SK-N-SH (cell line): Measurements from ENCODE around the gene WASHC1. TPM values are rescaled to one million over a fixed set of nuclear protein-coding genes. Genes with fewer than 3 reads are reported as not detected.
"Not testable (repeated sequence)": the region's sequence is repeated elsewhere in the genome, so short reads cannot be mapped to it uniquely, and the experiment has no call there.

Experiments used
- CTCF ChIA-PET: fragments of 300-600, 350-600 bp; formaldehyde crosslinking; extraction: SDS; loops from one replicate; lab custom pipeline; 2021; lab: Yijun Ruan, JAX
- POLR2A ChIA-PET: fragments of 350-600 bp; sonication (Branson Sonifier 250); formaldehyde crosslinking; extraction: SDS; loops from one replicate; lab custom pipeline; 2020; ENCODE audit warnings: antibody characterized with exemption, inconsistent platforms; lab: Yijun Ruan, JAX
- DNase-seq: peaks from one replicate; pipeline ENCODE4 v3.0.0; 2012
- H2AFZ ChIP-seq: fragments of 200-600 bp; sonication (generic); 2 replicates; pipeline ENCODE4 v1.8.1; 2016; ENCODE audit warnings: antibody characterized with exemption, mild to moderate bottlenecking, low read depth
- H3F3A ChIP-seq: fragments of 200-600 bp; sonication (generic); replicated peaks from 2 replicates; pipeline ENCODE3; 2016; ENCODE audit warnings: antibody characterized with exemption, mild to moderate bottlenecking; ENCODE audit not compliant: insufficient read depth
- H3K27ac ChIP-seq, 2 experiments: fragments of 200-500 bp in 1 of 2; fragments of 200-600 bp in 1 of 2; sonication (Bioruptor generic) in 1 of 2; sonication (generic), shearing (Covaris generic) in 1 of 2; 2 replicates each; pipeline versions ENCODE4 v1.5.1 to v1.6.1; 2014 to 2016; ENCODE audit warnings: low read depth in 2 of 2, inconsistent platforms in 1 of 2, low read length in 1 of 2, mild to moderate bottlenecking in 1 of 2, mixed read lengths in 1 of 2
- H3K27me3 ChIP-seq: fragments of 200-600 bp; sonication (generic), shearing (Covaris generic); 2 replicates; pipeline ENCODE4 v1.6.1; 2016; ENCODE audit warnings: mixed run types; ENCODE audit not compliant: insufficient read depth
- H3K36me3 ChIP-seq, 2 experiments: fragments of 200-500 bp in 1 of 2; fragments of 200-600 bp in 1 of 2; sonication (Bioruptor generic) in 1 of 2; sonication (generic) in 1 of 2; replicated peaks in 1 of 2; 2 replicates each; pipeline versions ENCODE3 to v1.5.1; 2014 to 2016; ENCODE audit warnings: low read length in 1 of 2, mild to moderate bottlenecking in 1 of 2; ENCODE audit not compliant: insufficient read depth in 2 of 2, control insufficient read depth in 1 of 2
- H3K4me1 ChIP-seq, 2 experiments: fragments of 200-500 bp in 1 of 2; fragments of 200-600 bp in 1 of 2; sonication (Bioruptor generic) in 1 of 2; sonication (generic), shearing (Covaris generic) in 1 of 2; 2 replicates each; pipeline versions ENCODE4 v1.5.1 to v1.6.1; 2014 to 2016; ENCODE audit warnings: low read depth in 1 of 2, low read length in 1 of 2, mixed run types in 1 of 2; ENCODE audit not compliant: insufficient read depth in 2 of 2, control insufficient read depth in 1 of 2
- H3K4me2 ChIP-seq: fragments of 200-600 bp; sonication (generic), shearing (Covaris generic); 2 replicates; pipeline ENCODE4 v1.6.1; 2017; ENCODE audit warnings: mixed run types
- H3K4me3 ChIP-seq, 2 experiments: fragments of 200-500 bp in 1 of 2; fragments of 200-600 bp in 1 of 2; sonication (Bioruptor generic) in 1 of 2; sonication (generic), shearing (Covaris generic) in 1 of 2; 2 replicates each; pipeline versions ENCODE4 v1.5.1 to v1.8.1; 2014 to 2016; ENCODE audit warnings: low read depth in 2 of 2, inconsistent platforms in 1 of 2, low read length in 1 of 2, mild to moderate bottlenecking in 1 of 2, mixed read lengths in 1 of 2, moderate library complexity in 1 of 2
- H3K79me2 ChIP-seq: fragments of 200-600 bp; sonication (generic); 2 replicates; pipeline ENCODE4 v1.8.1; 2017; ENCODE audit warnings: mild to moderate bottlenecking; ENCODE audit not compliant: insufficient read depth
- H3K9ac ChIP-seq: fragments of 200-600 bp; sonication (generic); 2 replicates; pipeline ENCODE4 v1.6.1; 2017; ENCODE audit warnings: mixed run types
- H3K9me2 ChIP-seq: fragments of 200-600 bp; sonication (generic); 2 replicates; pipeline ENCODE4 v1.6.1; 2017; ENCODE audit warnings: mixed run types
- H3K9me3 ChIP-seq: fragments of 200-600 bp; sonication (generic); 2 replicates; pipeline ENCODE4 v1.6.1; 2017; ENCODE audit warnings: mixed run types, mild to moderate bottlenecking, moderate library complexity
- H4K20me1 ChIP-seq: fragments of 200-600 bp; sonication (generic); 2 replicates; pipeline ENCODE4 v1.6.1; 2017; ENCODE audit warnings: mild to moderate bottlenecking, mixed run types; ENCODE audit not compliant: insufficient read depth
- CTCF ChIP-seq: fragments of 200-600 bp; sonication (generic); IDR thresholded peaks from 2 replicates; pipeline ENCODE4 v1.6.1; 2017; ENCODE audit warnings: antibody characterized with exemption, mild to moderate bottlenecking, moderate library complexity
- WGBS: methylation state at CpG from one replicate; pipeline ENCODE4 v1.1.6; 2017; ENCODE audit warnings: low lambda C conversion rate; 5-methylcytosine and 5-hydroxymethylcytosine counted together
- polyA plus RNA-seq, 3 experiments: library from polyadenylated mRNA; depleted of rRNA; stranded (reverse); fragments of >200 nt; gene quantifications; 2 replicates each; pipeline ENCODE4 v1.2.3, GENCODE V29; 2012

The WASHC1 gene
- polyA plus RNA-seq, 1 of the 3 experiments (the other 2 are of a cell fraction) = 14.2 TPM

GRCh38 chr9:16875-17274, 12.4 kb downstream of the WASHC1 start:
- H2AFZ ChIP-seq, H3K4me1 ChIP-seq, H3K27me3 ChIP-seq, POLR2A ChIA-PET, H3K9me2 ChIP-seq, CTCF ChIA-PET, H3K4me3 ChIP-seq, H3K9me3 ChIP-seq, H3K27ac ChIP-seq, H3K4me2 ChIP-seq, H3F3A ChIP-seq, H3K36me3 ChIP-seq, DNase-seq, H3K9ac ChIP-seq, H4K20me1 ChIP-seq, H3K79me2 ChIP-seq: not testable (repeated sequence)
- 100% methylated on average over 2 of the region's 6 CpGs for WGBS

GRCh38 chr9:14129-14809, 15.0 kb downstream of the WASHC1 start:
- H3F3A ChIP-seq, DNase-seq, H3K36me3 ChIP-seq, H3K27me3 ChIP-seq, CTCF ChIA-PET, H3K79me2 ChIP-seq, H3K27ac ChIP-seq, H3K9ac ChIP-seq, H3K9me3 ChIP-seq, POLR2A ChIA-PET, H3K9me2 ChIP-seq, H3K4me1 ChIP-seq, H3K4me2 ChIP-seq, H4K20me1 ChIP-seq, H2AFZ ChIP-seq, H3K4me3 ChIP-seq: not testable (repeated sequence)
- 93% methylated on average over 7 of the region's 10 CpGs for WGBS

GRCh38 chr9:11206-11605, 18.1 kb downstream of the WASHC1 start:
- H3K36me3 ChIP-seq, H4K20me1 ChIP-seq, DNase-seq, H3K9me3 ChIP-seq, H3K9me2 ChIP-seq, H3F3A ChIP-seq, H3K79me2 ChIP-seq, H3K9ac ChIP-seq, H3K4me2 ChIP-seq, H3K27ac ChIP-seq, CTCF ChIA-PET, POLR2A ChIA-PET, H3K4me1 ChIP-seq, H3K27me3 ChIP-seq, H2AFZ ChIP-seq: not testable (repeated sequence)
- peak overlapping the region in 1 of 2 experiments; percentile 50; a peak in 1 of 4 replicates for H3K4me3 ChIP-seq
- 35% methylated on average over 11 of the region's 26 CpGs for WGBS
- peak; percentile 72 for TF ChIP-seq CTCF

- CTCF ChIA-PET, H3K36me3 ChIP-seq, H4K20me1 ChIP-seq, H3K27ac ChIP-seq, H3K27me3 ChIP-seq, H3F3A ChIP-seq, H3K9me2 ChIP-seq, H2AFZ ChIP-seq, H3K79me2 ChIP-seq, H3K4me3 ChIP-seq, H3K4me1 ChIP-seq, DNase-seq, H3K4me2 ChIP-seq, H3K9me3 ChIP-seq, POLR2A ChIA-PET, H3K9ac ChIP-seq: not testable (repeated sequence)
- 94% methylated on average over 38 of the region's 41 CpGs for WGBS
Measured at GRCh38 chr9:10653-11053, 18.6 kb downstream of the WASHC1 start.

- 81% methylated on average over 13 of the region's 13 CpGs for WGBS
- H3K27me3 ChIP-seq, H4K20me1 ChIP-seq, H3K79me2 ChIP-seq, H3K4me1 ChIP-seq, H3K36me3 ChIP-seq, H3K4me2 ChIP-seq, DNase-seq, H3K9ac ChIP-seq, CTCF ChIA-PET, H2AFZ ChIP-seq, POLR2A ChIA-PET, H3K9me3 ChIP-seq, H3K9me2 ChIP-seq, H3F3A ChIP-seq, H3K27ac ChIP-seq, H3K4me3 ChIP-seq: not testable (repeated sequence)
Measured at GRCh38 chr9:10207-10606, 19.0 kb downstream of the WASHC1 start.
